SK-N-SH (cell line): ENCODE measurements around the gene ZNF107. TPM values are rescaled to one million over a fixed set of nuclear protein-coding genes. Genes with fewer than 3 reads are reported as not detected.

Experiments
- CTCF ChIA-PET: fragments of 300-600, 350-600 bp; formaldehyde crosslinking; extraction: SDS; loops from one replicate; lab custom pipeline; 2021; lab: Yijun Ruan, JAX
- POLR2A ChIA-PET: fragments of 350-600 bp; sonication (Branson Sonifier 250); formaldehyde crosslinking; extraction: SDS; loops from one replicate; lab custom pipeline; 2020; ENCODE audit warnings: antibody characterized with exemption, inconsistent platforms; lab: Yijun Ruan, JAX
- DNase-seq: peaks from one replicate; pipeline ENCODE4 v3.0.0; 2012
- H2AFZ ChIP-seq: fragments of 200-600 bp; sonication (generic); 2 replicates; pipeline ENCODE4 v1.8.1; 2016; ENCODE audit warnings: antibody characterized with exemption, mild to moderate bottlenecking, low read depth
- H3F3A ChIP-seq: fragments of 200-600 bp; sonication (generic); replicated peaks from 2 replicates; pipeline ENCODE3; 2016; ENCODE audit warnings: antibody characterized with exemption, mild to moderate bottlenecking; ENCODE audit not compliant: insufficient read depth
- H3K27ac ChIP-seq, 2 experiments: fragments of 200-500 bp in 1 of 2; fragments of 200-600 bp in 1 of 2; sonication (Bioruptor generic) in 1 of 2; sonication (generic), shearing (Covaris generic) in 1 of 2; 2 replicates each; pipeline versions ENCODE4 v1.5.1 to v1.6.1; 2014 to 2016; ENCODE audit warnings: low read depth in 2 of 2, inconsistent platforms in 1 of 2, low read length in 1 of 2, mild to moderate bottlenecking in 1 of 2, mixed read lengths in 1 of 2
- H3K27me3 ChIP-seq: fragments of 200-600 bp; sonication (generic), shearing (Covaris generic); 2 replicates; pipeline ENCODE4 v1.6.1; 2016; ENCODE audit warnings: mixed run types; ENCODE audit not compliant: insufficient read depth
- H3K36me3 ChIP-seq, 2 experiments: fragments of 200-500 bp in 1 of 2; fragments of 200-600 bp in 1 of 2; sonication (Bioruptor generic) in 1 of 2; sonication (generic) in 1 of 2; replicated peaks in 1 of 2; 2 replicates each; pipeline versions ENCODE3 to v1.5.1; 2014 to 2016; ENCODE audit warnings: low read length in 1 of 2, mild to moderate bottlenecking in 1 of 2; ENCODE audit not compliant: insufficient read depth in 2 of 2, control insufficient read depth in 1 of 2
- H3K4me1 ChIP-seq, 2 experiments: fragments of 200-500 bp in 1 of 2; fragments of 200-600 bp in 1 of 2; sonication (Bioruptor generic) in 1 of 2; sonication (generic), shearing (Covaris generic) in 1 of 2; 2 replicates each; pipeline versions ENCODE4 v1.5.1 to v1.6.1; 2014 to 2016; ENCODE audit warnings: low read depth in 1 of 2, low read length in 1 of 2, mixed run types in 1 of 2; ENCODE audit not compliant: insufficient read depth in 2 of 2, control insufficient read depth in 1 of 2
- H3K4me2 ChIP-seq: fragments of 200-600 bp; sonication (generic), shearing (Covaris generic); 2 replicates; pipeline ENCODE4 v1.6.1; 2017; ENCODE audit warnings: mixed run types
- H3K4me3 ChIP-seq, 2 experiments: fragments of 200-500 bp in 1 of 2; fragments of 200-600 bp in 1 of 2; sonication (Bioruptor generic) in 1 of 2; sonication (generic), shearing (Covaris generic) in 1 of 2; 2 replicates each; pipeline versions ENCODE4 v1.5.1 to v1.8.1; 2014 to 2016; ENCODE audit warnings: low read depth in 2 of 2, inconsistent platforms in 1 of 2, low read length in 1 of 2, mild to moderate bottlenecking in 1 of 2, mixed read lengths in 1 of 2, moderate library complexity in 1 of 2
- H3K79me2 ChIP-seq: fragments of 200-600 bp; sonication (generic); 2 replicates; pipeline ENCODE4 v1.8.1; 2017; ENCODE audit warnings: mild to moderate bottlenecking; ENCODE audit not compliant: insufficient read depth
- H3K9ac ChIP-seq: fragments of 200-600 bp; sonication (generic); 2 replicates; pipeline ENCODE4 v1.6.1; 2017; ENCODE audit warnings: mixed run types
- H3K9me2 ChIP-seq: fragments of 200-600 bp; sonication (generic); 2 replicates; pipeline ENCODE4 v1.6.1; 2017; ENCODE audit warnings: mixed run types
- H3K9me3 ChIP-seq: fragments of 200-600 bp; sonication (generic); 2 replicates; pipeline ENCODE4 v1.6.1; 2017; ENCODE audit warnings: mixed run types, mild to moderate bottlenecking, moderate library complexity
- H4K20me1 ChIP-seq: fragments of 200-600 bp; sonication (generic); 2 replicates; pipeline ENCODE4 v1.6.1; 2017; ENCODE audit warnings: mild to moderate bottlenecking, mixed run types; ENCODE audit not compliant: insufficient read depth
- ELF1 ChIP-seq: IDR thresholded peaks from 2 replicates; pipeline ENCODE4 v1.4.0; 2012
- EP300 ChIP-seq, 2 experiments: IDR thresholded peaks; 2 replicates each; pipeline versions ENCODE4 v1.4.0 to v1.6.1; 2012; ENCODE audit warnings: borderline replicate concordance in 1 of 2, low read depth in 1 of 2, low read length in 1 of 2
- EZH2phosphoT487 ChIP-seq: fragments of 200-600 bp; sonication (generic); IDR thresholded peaks from 2 replicates; pipeline ENCODE4 v1.6.1; 2017; ENCODE audit warnings: low read depth, mixed run types, mild to moderate bottlenecking, antibody characterized with exemption, moderate library complexity, borderline replicate concordance
- FOSL2 ChIP-seq: IDR thresholded peaks from 2 replicates; pipeline ENCODE4 v1.4.0; 2012; ENCODE audit warnings: low read depth, mild to moderate bottlenecking, moderate library complexity, borderline replicate concordance
- FOXJ3 ChIP-seq: sonication (generic); formaldehyde crosslinking; IDR thresholded peaks from 2 replicates; pipeline ENCODE4 v1.5.1; 2020; ENCODE audit warnings: mild to moderate bottlenecking, missing genetic modification reagents
- GABPA ChIP-seq: IDR thresholded peaks from 2 replicates; pipeline ENCODE4 v1.4.0; 2012; ENCODE audit warnings: low read depth, mild to moderate bottlenecking
- GATA2 ChIP-seq: sonication (generic); formaldehyde crosslinking; IDR thresholded peaks from 2 replicates; pipeline ENCODE4 v1.5.0; 2020; ENCODE audit warnings: mild to moderate bottlenecking, missing genetic modification reagents
- JUND ChIP-seq: IDR thresholded peaks from 2 replicates; pipeline ENCODE4 v1.4.0; 2012
- PBX3 ChIP-seq: IDR thresholded peaks from 2 replicates; pipeline ENCODE4; 2012
- POLR2AphosphoS5 ChIP-seq: IDR thresholded peaks from 2 replicates; pipeline ENCODE4 v1.6.1; 2012; ENCODE audit warnings: low read depth, low read length
- RAD21 ChIP-seq: IDR thresholded peaks from 2 replicates; pipeline ENCODE4 v1.6.1; 2012; ENCODE audit warnings: mild to moderate bottlenecking, low read length
- RCOR1 ChIP-seq: fragments of 150-350 bp; IDR thresholded peaks from 2 replicates; pipeline ENCODE4 v1.6.1; 2017; ENCODE audit warnings: antibody characterized with exemption, low read length
- RXRA ChIP-seq: IDR thresholded peaks from 2 replicates; pipeline ENCODE4 v1.4.0; 2012; ENCODE audit warnings: low read depth, mild to moderate bottlenecking, borderline replicate concordance
- SIN3A ChIP-seq: IDR thresholded peaks from 2 replicates; pipeline ENCODE4 v1.6.1; 2012; ENCODE audit warnings: low read depth, mild to moderate bottlenecking, low read length, moderate library complexity, borderline replicate concordance
- SMC3 ChIP-seq: IDR thresholded peaks from 2 replicates; pipeline ENCODE4 v1.6.1; 2012; ENCODE audit warnings: low read depth, low read length, improper control_type of control experiment
- TAF1 ChIP-seq: IDR thresholded peaks from 2 replicates; pipeline ENCODE4 v1.6.1; 2012; ENCODE audit warnings: low read depth, mild to moderate bottlenecking, low read length, moderate library complexity, borderline replicate concordance
- USF2 ChIP-seq: fragments of 150-350 bp; IDR thresholded peaks from 2 replicates; pipeline ENCODE4 v1.6.1; 2017; ENCODE audit warnings: antibody characterized with exemption, low read length, low read depth, borderline replicate concordance
- ZBTB33 ChIP-seq: IDR thresholded peaks from 2 replicates; pipeline ENCODE4 v1.4.0; 2012; ENCODE audit warnings: low read depth, borderline replicate concordance
- WGBS: methylation state at CpG from one replicate; pipeline ENCODE4 v1.1.6; 2017; ENCODE audit warnings: low lambda C conversion rate; 5-methylcytosine and 5-hydroxymethylcytosine counted together
- polyA plus RNA-seq, 3 experiments: library from polyadenylated mRNA; depleted of rRNA; stranded (reverse); fragments of >200 nt; gene quantifications; 2 replicates each; pipeline ENCODE4 v1.2.3, GENCODE V29; 2012

The ZNF107 gene
- polyA plus RNA-seq, 1 of the 3 experiments (the other 2 are of a cell fraction), result 2.0 TPM

- Histone ChIP-seq H2AFZ (no peak overlapping the region), H3K4me3 (no peak overlapping the region), H3K9ac (no peak overlapping the region), H3F3A (no peaks in the 10 kb centered on the region), H3K4me1 (no peaks in the 10 kb centered on the region), H3K36me3 (no peaks in the 10 kb centered on the region), H3K4me2 (no peak overlapping the region), H3K9me3 (no peaks in the 10 kb centered on the region), H3K27ac (no peak overlapping the region)
- CTCF ChIA-PET, result interaction anchor here (0.6 to 9.6 kb wide), 13 partner anchors 10 to 716 kb away, joined by 3 to 178 read pairs (median 3); partner anchors contain the start of genes ZNF680 and ZNF722
- 0% methylated on average over 1 of the region's 1 CpG for WGBS
- DNase-seq, result no peak
- POLR2A ChIA-PET, result no interaction called here
- TF ChIP-seq GATA2 (CRISPR knock-in tag) (no peak), GABPA (no peak), RXRA (no peak), SMC3 (no peak), POLR2AphosphoS5 (no peak), RAD21 (no peak), SIN3A (no peak), TAF1 (no peak), ZBTB33 (no peak), ELF1 (no peak), RCOR1 (no peak)
- TF ChIP-seq, all 33 proteins: peak for 0
- no peaks in the 10 kb centered on the region for H3K9me2 ChIP-seq
- no peaks in the 10 kb centered on the region for H3K79me2 ChIP-seq
- H3K27me3 ChIP-seq, result no peaks in the 10 kb centered on the region
- H4K20me1 ChIP-seq, result no peaks in the 10 kb centered on the region
These were observed 46.2 kb upstream of the ZNF107 start for GRCh38 chr7:64619705-64620104.

GRCh38 chr7:64621656-64622055 is 44.3 kb upstream of the ZNF107 start:
- no peak for DNase-seq
- WGBS, result 1% methylated on average over 2 of the region's 2 CpGs
- Histone ChIP-seq H3K4me2 (no peak overlapping the region), H3K27me3 (no peaks in the 10 kb centered on the region), H3K4me1 (no peaks in the 10 kb centered on the region), H3F3A (no peaks in the 10 kb centered on the region), H2AFZ (no peak overlapping the region), H4K20me1 (no peaks in the 10 kb centered on the region), H3K27ac (no peak overlapping the region), H3K4me3 (no peak overlapping the region), H3K79me2 (no peaks in the 10 kb centered on the region), H3K9me2 (no peaks in the 10 kb centered on the region), H3K9me3 (no peaks in the 10 kb centered on the region), H3K36me3 (no peaks in the 10 kb centered on the region), H3K9ac (no peak overlapping the region)
- ChIA-PET POLR2A (no interaction called here), CTCF (interaction anchor here (4.7 to 9.6 kb wide), 2 partner anchors 8 to 439 kb away, joined by 43 to 178 read pairs; no protein-coding TSS in a partner anchor)
- no peak for TF ChIP-seq EP300 (IDR thresholded peaks at IDR 0.05; ENCODE audit: borderline replicate concordance in 1 of 2, low read depth in 1 of 2, low read length in 1 of 2)
- no peak for TF ChIP-seq GATA2 (CRISPR knock-in tag)
- no peak for TF ChIP-seq SMC3
- no peak for TF ChIP-seq PBX3
- TF ChIP-seq FOSL2, result no peak
- TF ChIP-seq POLR2AphosphoS5, result no peak
- TF ChIP-seq EZH2phosphoT487, result no peak
- no peak for TF ChIP-seq GABPA
- no peak for TF ChIP-seq FOXJ3
- no peak for TF ChIP-seq JUND
- TF ChIP-seq USF2, result no peak
